Common myeloid progenitor, CD34-positive (primary cell): ENCODE results near the gene FKBP10.

ENCODE experiments used
- CTCF ChIA-PET: fragments of 350-600 bp; sonication (Branson Sonifier 250); formaldehyde crosslinking; loops from one replicate; lab custom pipeline; 2021; ENCODE audit warnings: antibody characterized with exemption; lab: Charles Lee
- POLR2A ChIA-PET: fragments of 350-600 bp; sonication (Branson Sonifier 250); formaldehyde crosslinking; loops from one replicate; lab custom pipeline; 2021; ENCODE audit warnings: antibody characterized with exemption; lab: Charles Lee
- DNase-seq, 3 donors: peaks; one replicate each; pipeline versions ENCODE4 v3.0.0 to v3.0.0-alpha.2; 2013
- H3K27ac ChIP-seq, 2 experiments: 1 replicate in 1 of 2; 2 replicates in 1 of 2; pipeline ENCODE4 v1.7.0; 2013; ENCODE audit warnings: inconsistent platforms in 2 of 2, low read length in 2 of 2, mild to moderate bottlenecking in 2 of 2, low read depth in 1 of 2, moderate library complexity in 1 of 2; ENCODE audit not compliant: severe bottlenecking in 2 of 2, insufficient read depth in 1 of 2, poor library complexity in 1 of 2
- H3K27me3 ChIP-seq, 5 experiments: replicated peaks in 2 of 5; 1 replicate in 3 of 5; 2 replicates in 2 of 5; pipeline versions ENCODE4 v1.6.1 to v1.7.0; 2013; ENCODE audit warnings: low read length in 4 of 5, mild to moderate bottlenecking in 2 of 5, moderate library complexity in 2 of 5, inconsistent platforms in 1 of 5; ENCODE audit not compliant: insufficient read depth in 5 of 5, control insufficient read depth in 4 of 5
- H3K36me3 ChIP-seq, 4 experiments: 1 replicate in 2 of 4; 2 replicates in 2 of 4; pipeline versions ENCODE4 v1.6.1 to v1.7.0; 2013; ENCODE audit warnings: low read length in 3 of 4, control low read depth in 1 of 4, mild to moderate bottlenecking in 1 of 4; ENCODE audit not compliant: control insufficient read depth in 4 of 4, insufficient read depth in 4 of 4
- H3K4me1 ChIP-seq, 4 experiments: 1 replicate in 3 of 4; 2 replicates in 1 of 4; pipeline versions ENCODE4 v1.6.1 to v1.7.1; 2013; ENCODE audit warnings: low read length in 3 of 4, mild to moderate bottlenecking in 3 of 4, control low read depth in 1 of 4, inconsistent platforms in 1 of 4, moderate library complexity in 1 of 4; ENCODE audit not compliant: control insufficient read depth in 4 of 4, insufficient read depth in 4 of 4; ENCODE audit errors: control extremely low read depth in 1 of 4
- H3K4me3 ChIP-seq, 7 experiments: 1 replicate in 4 of 7; 2 replicates in 3 of 7; pipeline versions ENCODE4 v1.5.1 to v1.7.0; 2013; ENCODE audit warnings: mild to moderate bottlenecking in 7 of 7, low read length in 6 of 7, moderate library complexity in 6 of 7, inconsistent platforms in 2 of 7, low read depth in 2 of 7, control low read depth in 1 of 7; ENCODE audit not compliant: insufficient read depth in 4 of 7, control insufficient read depth in 1 of 7; ENCODE audit errors: extremely low read depth in 1 of 7
- H3K9me3 ChIP-seq, 5 experiments: 1 replicate in 4 of 5; 2 replicates in 1 of 5; pipeline versions ENCODE4 v1.6.1 to v1.7.1; 2013; ENCODE audit warnings: low read length in 4 of 5, mild to moderate bottlenecking in 2 of 5, inconsistent platforms in 1 of 5, low read depth in 1 of 5, moderate library complexity in 1 of 5; ENCODE audit not compliant: control insufficient read depth in 4 of 5, insufficient read depth in 2 of 5; ENCODE audit errors: control extremely low read depth in 1 of 5
- WGBS: methylation state at CpG from one replicate; pipeline ENCODE4 v1.1.5; 2013; ENCODE audit not compliant: insufficient coverage; 5-methylcytosine and 5-hydroxymethylcytosine counted together

Gene FKBP10

GRCh38 chr17:41864498-41864835 lies 51.7 kb downstream of the FKBP10 start:
- H3K4me3 ChIP-seq = peak overlapping the region; percentile 81 to 97 (median 95)
- ChIA-PET POLR2A (interaction anchor here (1.2 kb wide), 1 partner anchor 79 kb away, joined by 3 read pairs; no protein-coding TSS in a partner anchor), CTCF (interaction anchor here (0.7 to 1.6 kb wide), 5 partner anchors 11 to 127 kb away, joined by 3 to 5 read pairs (median 3); no protein-coding TSS in a partner anchor)
- peak overlapping the region; percentile 66 to 75 for H3K27ac ChIP-seq
- H3K36me3 ChIP-seq = peaks cover 4 to 27% (median 14%) of the 10 kb centered on the region in 4 experiments
- no peaks in the 10 kb centered on the region for H3K9me3 ChIP-seq
- DNase-seq = no peak
- WGBS = 0% methylated on average over 17 of the region's 25 CpGs
- no peaks in the 10 kb centered on the region for H3K27me3 ChIP-seq
- H3K4me1 ChIP-seq = peaks cover 5 to 24% (median 20%) of the 10 kb centered on the region in 4 experiments

GRCh38 chr17:41864836-41865595 lies 52.2 kb downstream of the FKBP10 start, which contains the start of gene KLHL11:
Gene KLHL11, minus strand, starts transcription at chr17:41865423. Its CDS starts 53 bp downstream, at chr17:41865370.
- Histone ChIP-seq H3K27me3 (no peaks in the 10 kb centered on the region), H3K9me3 (no peaks in the 10 kb centered on the region), H3K4me1 (peaks cover 5 to 24% (median 20%) of the 10 kb centered on the region in 4 experiments), H3K4me3 (peak within 1 kb of the TSS; percentile 81 to 97 (median 95)), H3K36me3 (peaks cover 6 to 33% (median 18%) of the 10 kb centered on the region in 4 experiments), H3K27ac (peak within 1 kb of the TSS; percentile 66 to 75)
- 0% methylated on average over 88 of the region's 90 CpGs for WGBS
- peak; percentile 86 to 94 (median 93) for DNase-seq
- ChIA-PET CTCF (interaction anchor here (0.7 to 1.6 kb wide), 7 partner anchors 9 to 128 kb away, joined by 3 to 5 read pairs (median 3); no protein-coding TSS in a partner anchor), POLR2A (interaction anchor here (0.5 to 1.2 kb wide), 3 partner anchors 79 to 108 kb away, joined by 3 read pairs; no protein-coding TSS in a partner anchor)

GRCh38 chr17:41865596-41865893 lies 52.7 kb downstream of the FKBP10 start:
- 0% methylated on average over 8 of the region's 10 CpGs for WGBS
- Histone ChIP-seq H3K27me3 (no peaks in the 10 kb centered on the region), H3K9me3 (no peaks in the 10 kb centered on the region), H3K36me3 (peaks cover 9 to 38% (median 24%) of the 10 kb centered on the region in 4 experiments), H3K27ac (peak overlapping the region in 1 of 2 experiments; percentile 75), H3K4me1 (peaks cover 5 to 24% (median 20%) of the 10 kb centered on the region in 4 experiments), H3K4me3 (peak overlapping the region; percentile 20 to 97 (median 95))
- ChIA-PET POLR2A (interaction anchor here (0.5 to 1.2 kb wide), 3 partner anchors 80 to 107 kb away, joined by 3 read pairs; no protein-coding TSS in a partner anchor), CTCF (interaction anchor here (0.8 to 1.6 kb wide), 4 partner anchors 9 to 128 kb away, joined by 3 to 5 read pairs (median 4); no protein-coding TSS in a partner anchor)
- no peak for DNase-seq

GRCh38 chr17:41868568-41868967 lies 55.8 kb downstream of the FKBP10 start:
- Histone ChIP-seq H3K27me3 (no peaks in the 10 kb centered on the region), H3K27ac (no peak overlapping the region), H3K9me3 (no peaks in the 10 kb centered on the region), H3K4me3 (no peak overlapping the region), H3K4me1 (peaks cover 5 to 15% (median 14%) of the 10 kb centered on the region in 4 experiments), H3K36me3 (peaks cover 15 to 65% (median 46%) of the 10 kb centered on the region in 4 experiments)
- ChIA-PET POLR2A (no interaction called here), CTCF (no interaction called here)
- no CpG with 5 or more reads among the region's 3 CpGs for WGBS
- DNase-seq = no peak

GRCh38 chr17:41869426-41869825 lies 56.6 kb downstream of the FKBP10 start:
- Histone ChIP-seq H3K4me3 (no peak overlapping the region), H3K27me3 (no peaks in the 10 kb centered on the region), H3K27ac (no peak overlapping the region), H3K36me3 (peaks cover 19 to 74% (median 54%) of the 10 kb centered on the region in 4 experiments), H3K4me1 (peaks cover 0 to 7% (median 5%) of the 10 kb centered on the region in 4 experiments), H3K9me3 (no peaks in the 10 kb centered on the region)
- POLR2A ChIA-PET = no interaction called here
- DNase-seq = no peak
- 89% methylated on average over 7 of the region's 9 CpGs for WGBS
- CTCF ChIA-PET = interaction anchor here (1.2 kb wide), 1 partner anchor 132 kb away, joined by 4 read pairs; no protein-coding TSS in a partner anchor

- Histone ChIP-seq H3K9me3 (no peaks in the 10 kb centered on the region), H3K27ac (no peak overlapping the region), H3K4me3 (no peak overlapping the region), H3K27me3 (no peaks in the 10 kb centered on the region), H3K4me1 (peaks cover 0 to 3% (median 2%) of the 10 kb centered on the region in 4 experiments), H3K36me3 (peaks cover 21 to 79% (median 57%) of the 10 kb centered on the region in 4 experiments)
- ChIA-PET CTCF (interaction anchor here (1.2 kb wide), 1 partner anchor 132 kb away, joined by 4 read pairs; no protein-coding TSS in a partner anchor), POLR2A (interaction anchor here (0.5 kb wide), 1 partner anchor 87 kb away, joined by 3 read pairs; no protein-coding TSS in a partner anchor)
- DNase-seq = no peak
- WGBS = 100% methylated on average over 1 of the region's 2 CpGs
Observed at GRCh38 chr17:41870097-41870496, 57.3 kb downstream of the FKBP10 start.
